Endothelial cell (in vitro differentiated cells): ENCODE data around the gene PLEKHA6. TPM values are rescaled to one million over a fixed set of nuclear protein-coding genes. Genes with fewer than 3 reads are reported as not detected.

Source experiments
- DNase-seq: peaks from one replicate; pipeline ENCODE4 v3.0.0; 2021; ENCODE audit warnings: low spot score
- H3K27ac Mint-ChIP-seq: one replicate; pipeline ENCODE4 v1.8.0; 2021; ENCODE audit warnings: mixed read lengths, inconsistent platforms; ENCODE audit not compliant: unreplicated experiment
- H3K27me3 Mint-ChIP-seq: one replicate; pipeline ENCODE4 v1.8.0; 2021; ENCODE audit warnings: mild to moderate bottlenecking, moderate library complexity, mixed read lengths, inconsistent platforms; ENCODE audit not compliant: unreplicated experiment
- H3K36me3 Mint-ChIP-seq: one replicate; pipeline ENCODE4 v1.8.0; 2021; ENCODE audit warnings: mild to moderate bottlenecking, low read depth, mixed read lengths, inconsistent platforms; ENCODE audit not compliant: unreplicated experiment
- H3K4me1 Mint-ChIP-seq: one replicate; pipeline ENCODE4 v1.8.0; 2021; ENCODE audit warnings: mild to moderate bottlenecking, mixed read lengths, inconsistent platforms; ENCODE audit not compliant: unreplicated experiment
- H3K4me3 Mint-ChIP-seq: one replicate; pipeline ENCODE4 v1.8.0; 2021; ENCODE audit warnings: mild to moderate bottlenecking, mixed read lengths, inconsistent platforms; ENCODE audit not compliant: unreplicated experiment
- H3K9me3 Mint-ChIP-seq: one replicate; pipeline ENCODE4 v1.8.0; 2021; ENCODE audit warnings: mixed read lengths, inconsistent platforms; ENCODE audit not compliant: unreplicated experiment
- CTCF ChIP-seq: fragments of 200-600 bp; sonication (generic); IDR thresholded peaks from one replicate; pipeline ENCODE4 v1.5.0; 2021; ENCODE audit warnings: antibody characterized with exemption; ENCODE audit not compliant: unreplicated experiment
- total RNA-seq: library from RNA; stranded (reverse); fragmentation: NEBNext Ultra II Directional; extraction: Animal tissue kit (Norgen Biotek cat#: 25700); gene quantifications from one replicate; pipeline ENCODE4 v1.2.1, GENCODE V29; 2021; ENCODE audit not compliant: unreplicated experiment

PLEKHA6 gene
- total RNA-seq, 1 donor from 2014 or later, result 3.7 TPM

GRCh38 chr1:204337583-204337982, 22.1 kb downstream of the PLEKHA6 start:
- DNase-seq, result no peak
- Mint-ChIP-seq H3K27ac (no peak overlapping the region), H3K4me1 (peaks cover 18% of the 10 kb centered on the region), H3K4me3 (no peak overlapping the region), H3K9me3 (no peaks in the 10 kb centered on the region), H3K36me3 (no peaks in the 10 kb centered on the region), H3K27me3 (peaks cover 3% of the 10 kb centered on the region)
- no peak for TF ChIP-seq CTCF

GRCh38 chr1:204337036-204337429, 22.7 kb downstream of the PLEKHA6 start:
- Mint-ChIP-seq H3K27me3 (no peaks in the 10 kb centered on the region), H3K27ac (no peak overlapping the region), H3K9me3 (no peaks in the 10 kb centered on the region), H3K4me1 (peaks cover 18% of the 10 kb centered on the region), H3K36me3 (no peaks in the 10 kb centered on the region), H3K4me3 (no peak overlapping the region)
- DNase-seq, result no peak
- no peak for TF ChIP-seq CTCF

GRCh38 chr1:204336421-204337035, 23.2 kb downstream of the PLEKHA6 start:
- Mint-ChIP-seq H3K27me3 (no peaks in the 10 kb centered on the region), H3K4me3 (no peak overlapping the region), H3K9me3 (no peaks in the 10 kb centered on the region), H3K27ac (no peak overlapping the region), H3K4me1 (peaks cover 18% of the 10 kb centered on the region), H3K36me3 (no peaks in the 10 kb centered on the region)
- no peak for TF ChIP-seq CTCF
- DNase-seq, result no peak

- no peak for TF ChIP-seq CTCF
- no peaks in the 10 kb centered on the region for H3K9me3 Mint-ChIP-seq
- H3K36me3 Mint-ChIP-seq, result no peaks in the 10 kb centered on the region
- no peak overlapping the region for H3K4me3 Mint-ChIP-seq
- DNase-seq, result no peak
- H3K27me3 Mint-ChIP-seq, result no peaks in the 10 kb centered on the region
- no peak overlapping the region for H3K27ac Mint-ChIP-seq
- peaks cover 23% of the 10 kb centered on the region for H3K4me1 Mint-ChIP-seq
Observed at GRCh38 chr1:204335533-204335932, 24.2 kb downstream of the PLEKHA6 start.

GRCh38 chr1:204335085-204335484, 24.6 kb downstream of the PLEKHA6 start:
- H3K4me3 Mint-ChIP-seq, result no peak overlapping the region
- H3K9me3 Mint-ChIP-seq, result no peaks in the 10 kb centered on the region
- TF ChIP-seq CTCF, result no peak
- no peak for DNase-seq
- H3K4me1 Mint-ChIP-seq, result peaks cover 23% of the 10 kb centered on the region
- H3K27ac Mint-ChIP-seq, result no peak overlapping the region
- no peaks in the 10 kb centered on the region for H3K27me3 Mint-ChIP-seq
- H3K36me3 Mint-ChIP-seq, result no peaks in the 10 kb centered on the region
